Sigmoid colon (tissue), 7 donors: ENCODE measurements around the gene DLL4. TPM values are rescaled to one million over a fixed set of nuclear protein-coding genes. Genes with fewer than 3 reads are reported as not detected.
A peak's percentile ranks its signal among the peaks of the same experiment; 100 is the strongest.

Experiments used
- DNase-seq: peaks from one replicate; pipeline ENCODE4 v3.0.0-alpha.2; 2019
- H3K27ac ChIP-seq, 4 donors: fragments of 200-600 bp; sonication (generic); one replicate each; pipeline ENCODE4 v1.5.1; 2016 to 2019; ENCODE audit warnings: mild to moderate bottlenecking in 1 of 4
- H3K27me3 ChIP-seq, 3 donors: fragments of 200-600 bp; sonication (generic); one replicate each; pipeline ENCODE4 v1.5.1; 2019; ENCODE audit warnings: mild to moderate bottlenecking in 1 of 3
- H3K36me3 ChIP-seq, 4 donors: fragments of 200-600 bp; sonication (generic); one replicate each; pipeline ENCODE4 v1.5.1; 2016 to 2019
- H3K4me1 ChIP-seq, 4 donors: fragments of 200-600 bp; sonication (generic); one replicate each; pipeline ENCODE4 v1.5.1; 2017 to 2019
- H3K4me3 ChIP-seq, 4 donors: fragments of 200-600 bp; sonication (generic); one replicate each; pipeline ENCODE4 v1.5.1; 2017 to 2019; ENCODE audit warnings: mild to moderate bottlenecking in 2 of 4, moderate library complexity in 1 of 4
- H3K9me3 ChIP-seq, 4 donors: fragments of 200-600 bp in 3 of 4; sonication (generic) in 3 of 4; one replicate each; pipeline versions ENCODE4 v1.5.1 to v1.6.1; 2013 to 2019
- CTCF ChIP-seq, 4 experiments: fragments of 450-650 bp in 3 of 4; fragments of 200-600 bp in 1 of 4; IDR thresholded peaks; one replicate each; pipeline ENCODE4 v1.5.1; 2016 to 2019; ENCODE audit warnings: antibody characterized with exemption in 4 of 4, mild to moderate bottlenecking in 3 of 4, moderate library complexity in 2 of 4
- EP300 ChIP-seq, 4 donors: sonication (generic); formaldehyde crosslinking; IDR thresholded peaks; one replicate each; pipeline ENCODE4 v1.6.1; 2017; ENCODE audit warnings: antibody characterized with exemption in 4 of 4
- POLR2A ChIP-seq, 2 donors: fragments of 450-650 bp; IDR thresholded peaks; one replicate each; pipeline ENCODE4 v1.6.1; 2016; ENCODE audit warnings: antibody characterized with exemption in 2 of 2, mild to moderate bottlenecking in 2 of 2, moderate library complexity in 2 of 2
- POLR2AphosphoS5 ChIP-seq, 4 donors: sonication (generic); formaldehyde crosslinking; IDR thresholded peaks; one replicate each; pipeline ENCODE4 v1.6.1; 2017; ENCODE audit warnings: antibody characterized with exemption in 4 of 4
- WGBS, 2 donors: extraction: QIAGEN DNeasy Blood & Tissue Kit; methylation state at CpG; one replicate each; pipeline ENCODE4 v1.1.7; 2013; 5-methylcytosine and 5-hydroxymethylcytosine counted together
- intact Hi-C: fragments of 100-400 bp; cut with DNase I; formaldehyde crosslinking; loops from one replicate; pipeline ENCODE4 v1.15.1; 2023
- polyA plus RNA-seq, 3 donors: library from polyadenylated mRNA; stranded (reverse); fragments of 200-250 nt; gene quantifications; one replicate each; pipeline ENCODE4 v1.2.3, GENCODE V29; 2013
- total RNA-seq, 4 donors: library from RNA; depleted of rRNA; stranded (reverse); fragments of >200 nt; gene quantifications; one replicate each; pipeline ENCODE4 v1.1.0, GENCODE V29; 2016
- donor health status: healthy with polysubstance abuse.
- donor health status: Bipolar disorder and iron deficiency.
- donor health status: healthy.

DLL4 gene
- total and polyA plus RNA-seq, 7 donors: 1.6 to 12.2 (median 4.3) TPM

- intact Hi-C loops: no loop called here
- H3K4me3 ChIP-seq: no peak overlapping the region
- H3K36me3 ChIP-seq: no peaks in the 10 kb centered on the region
- no peaks in the 10 kb centered on the region for H3K4me1 ChIP-seq
- 86 to 89% methylated on average over 19 of the region's 19 CpGs for WGBS, 2 donors
- TF ChIP-seq CTCF (IDR thresholded peaks at IDR 0.05): no peak
- no peak for TF ChIP-seq EP300 (IDR thresholded peaks at IDR 0.05)
- no peak for TF ChIP-seq POLR2AphosphoS5 (IDR thresholded peaks at IDR 0.05)
- TF ChIP-seq POLR2A (IDR thresholded peaks at IDR 0.05): no peak
- no peaks in the 10 kb centered on the region for H3K9me3 ChIP-seq
- peak overlapping the region in 1 of 4 donors; percentile 46 for H3K27ac ChIP-seq
- H3K27me3 ChIP-seq: no peaks in the 10 kb centered on the region
- no peak for DNase-seq
Measured at GRCh38 chr15:40918799-40919392, 10.2 kb upstream of the DLL4 start.

- no peak for DNase-seq
- Histone ChIP-seq H3K9me3 (no peaks in the 10 kb centered on the region), H3K36me3 (no peaks in the 10 kb centered on the region), H3K27me3 (peaks cover 20% of the 10 kb centered on the region in 3 donors), H3K4me3 (no peak overlapping the region), H3K4me1 (peaks cover 0 to 16% (median 15%) of the 10 kb centered on the region in 4 donors), H3K27ac (no peak overlapping the region)
- 14 to 47% methylated on average over 5 of the region's 5 CpGs for WGBS, 2 donors
- intact Hi-C loops: no loop called here
- TF ChIP-seq EP300 (IDR thresholded peaks at IDR 0.05): no peak
- TF ChIP-seq POLR2A (IDR thresholded peaks at IDR 0.05): no peak
- no peak for TF ChIP-seq POLR2AphosphoS5 (IDR thresholded peaks at IDR 0.05)
- no peak for TF ChIP-seq CTCF (IDR thresholded peaks at IDR 0.05)
Measured at GRCh38 chr15:40921949-40922607, 7.1 kb upstream of the DLL4 start.

- Histone ChIP-seq H3K9me3 (no peaks in the 10 kb centered on the region), H3K27ac (no peak overlapping the region), H3K4me1 (peaks cover 0 to 21% (median 20%) of the 10 kb centered on the region in 4 donors), H3K36me3 (no peaks in the 10 kb centered on the region), H3K27me3 (peaks cover 25% of the 10 kb centered on the region in 3 donors), H3K4me3 (no peak overlapping the region)
- no peak for DNase-seq
- intact Hi-C loops: no loop called here
- TF ChIP-seq CTCF (IDR thresholded peaks at IDR 0.05): no peak
- no peak for TF ChIP-seq POLR2A (IDR thresholded peaks at IDR 0.05)
- no peak for TF ChIP-seq POLR2AphosphoS5 (IDR thresholded peaks at IDR 0.05)
- TF ChIP-seq EP300 (IDR thresholded peaks at IDR 0.05): no peak
- 16 to 67% methylated on average over 10 of the region's 10 CpGs for WGBS, 2 donors
Measured at GRCh38 chr15:40922608-40923005, 6.5 kb upstream of the DLL4 start.

- Histone ChIP-seq H3K4me1 (peaks cover 0 to 30% (median 29%) of the 10 kb centered on the region in 4 donors), H3K36me3 (no peaks in the 10 kb centered on the region), H3K9me3 (no peaks in the 10 kb centered on the region), H3K27me3 (peaks cover 34 to 35% (median 35%) of the 10 kb centered on the region in 3 donors), H3K4me3 (no peak overlapping the region), H3K27ac (no peak overlapping the region)
- no peak for TF ChIP-seq POLR2A (IDR thresholded peaks at IDR 0.05)
- no peak for TF ChIP-seq EP300 (IDR thresholded peaks at IDR 0.05)
- no peak for TF ChIP-seq CTCF (IDR thresholded peaks at IDR 0.05)
- no peak for TF ChIP-seq POLR2AphosphoS5 (IDR thresholded peaks at IDR 0.05)
- 91 to 92% methylated on average over 9 of the region's 9 CpGs for WGBS, 2 donors
- no peak for DNase-seq
- intact Hi-C loops: no loop called here
Measured at GRCh38 chr15:40923551-40923950, 5.6 kb upstream of the DLL4 start.
